Epidermal melanocyte (primary cell): ENCODE results near the gene THAP4.

ENCODE experiments used
- DNase-seq: peaks from one replicate; pipeline ENCODE4 v3.0.0; 2011; ENCODE audit warnings: low spot score; ENCODE audit not compliant: insufficient read length

Gene THAP4

GRCh38 chr2:241565411-241565810 lies 71.5 kb downstream of the THAP4 start:
- no peak for DNase-seq

DNA sequence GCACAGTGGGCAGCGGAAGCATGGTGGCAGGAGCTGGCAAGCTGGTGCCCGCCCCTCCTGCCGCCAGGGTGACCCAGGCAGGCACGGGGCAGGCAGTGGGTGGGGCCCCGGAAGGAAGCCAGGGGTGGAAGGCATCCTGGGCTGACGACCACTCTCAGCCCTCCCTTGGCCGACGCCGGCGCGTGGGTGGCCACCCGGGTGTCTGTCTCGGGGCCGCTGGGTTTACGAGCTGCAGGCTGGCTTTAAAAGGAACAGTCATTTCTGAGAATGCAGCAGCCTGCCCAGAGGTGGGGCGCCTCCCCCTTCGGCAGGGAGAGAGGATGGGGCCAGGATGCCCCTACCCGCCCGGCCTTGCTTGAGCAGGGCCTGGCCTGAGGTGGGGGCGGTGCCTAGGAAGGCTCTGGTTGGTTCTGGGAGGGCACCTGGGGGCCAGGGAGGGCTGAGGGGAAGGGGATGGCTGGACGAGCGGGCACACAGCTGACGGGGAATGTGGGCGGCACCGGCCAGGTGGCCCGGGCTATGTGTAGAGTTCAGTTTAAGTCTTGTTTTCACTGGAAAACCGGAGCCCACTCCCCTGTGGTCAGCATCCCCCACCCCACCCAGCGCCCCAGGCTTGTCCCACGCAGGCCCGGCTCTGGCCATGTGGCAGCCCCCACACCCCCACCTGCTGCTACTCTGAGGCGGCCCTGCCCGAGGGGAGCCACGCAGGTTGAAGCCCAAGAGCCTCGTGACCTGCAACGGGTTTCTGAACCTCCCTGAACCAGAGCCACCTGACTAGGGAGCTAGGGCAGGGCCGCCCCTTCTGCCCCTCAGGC lies 72.2 kb downstream of the THAP4 start:
- DNase-seq = no peak

GRCh38 chr2:241563981-241564595 lies 72.9 kb downstream of the THAP4 start:
- DNase-seq = no peak

DNA sequence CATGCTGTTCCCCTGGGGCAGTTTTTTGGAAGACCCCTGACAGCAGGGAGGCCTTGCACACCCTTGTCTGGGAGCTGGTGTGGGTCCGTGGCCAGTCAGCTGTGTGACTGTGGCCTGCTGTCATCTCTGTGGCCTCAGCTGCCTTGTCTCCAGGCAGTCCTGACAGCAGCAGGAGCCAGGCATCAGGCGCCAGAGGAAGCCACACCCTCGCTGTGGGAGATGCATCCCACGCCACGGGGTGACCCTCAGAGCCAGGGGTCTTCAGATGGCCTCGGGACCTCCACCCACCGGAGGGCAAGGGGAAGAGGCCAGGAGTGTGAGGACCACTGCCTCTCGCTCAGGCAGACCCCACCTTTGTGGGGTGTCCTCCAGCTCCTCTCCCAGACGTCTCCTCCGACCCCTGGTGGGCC lies 73.4 kb downstream of the THAP4 start:
- no peak for DNase-seq

GRCh38 chr2:241563031-241563507 lies 73.9 kb downstream of the THAP4 start:
- DNase-seq = no peak

DNA sequence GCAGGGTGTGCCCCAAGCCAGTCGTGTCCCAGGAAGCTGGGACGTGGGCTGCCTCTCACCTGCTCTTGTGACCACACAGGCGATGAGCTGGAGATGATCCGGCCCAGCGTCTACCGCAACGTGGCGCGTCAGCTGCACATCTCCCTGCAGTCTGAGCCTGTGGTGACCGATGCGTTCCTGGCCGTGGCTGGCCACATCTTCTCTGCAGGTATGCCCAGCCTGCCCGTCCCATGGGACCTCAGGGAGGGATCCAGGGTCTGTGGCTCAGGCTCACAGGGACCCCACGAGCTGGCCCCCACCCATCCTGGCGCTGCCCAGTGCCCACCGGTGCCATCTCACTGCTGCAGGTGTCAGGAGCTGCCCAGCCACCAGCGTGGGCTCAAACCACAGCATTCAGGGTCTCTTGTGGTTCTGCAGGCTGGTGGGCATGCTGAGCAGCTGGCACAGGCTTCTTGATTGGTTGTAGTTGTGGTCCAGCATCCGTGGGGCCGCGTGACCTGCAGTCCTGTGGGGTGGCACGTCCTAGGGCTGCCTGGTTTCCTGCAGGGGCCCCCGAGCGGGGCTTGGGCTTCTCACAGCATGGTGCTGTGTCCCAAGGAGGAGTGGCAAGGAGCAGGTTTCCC lies 74.6 kb downstream of the THAP4 start:
- DNase-seq = no peak

GRCh38 chr2:241561832-241562231 lies 75.1 kb downstream of the THAP4 start:
- DNase-seq = no peak

DNA sequence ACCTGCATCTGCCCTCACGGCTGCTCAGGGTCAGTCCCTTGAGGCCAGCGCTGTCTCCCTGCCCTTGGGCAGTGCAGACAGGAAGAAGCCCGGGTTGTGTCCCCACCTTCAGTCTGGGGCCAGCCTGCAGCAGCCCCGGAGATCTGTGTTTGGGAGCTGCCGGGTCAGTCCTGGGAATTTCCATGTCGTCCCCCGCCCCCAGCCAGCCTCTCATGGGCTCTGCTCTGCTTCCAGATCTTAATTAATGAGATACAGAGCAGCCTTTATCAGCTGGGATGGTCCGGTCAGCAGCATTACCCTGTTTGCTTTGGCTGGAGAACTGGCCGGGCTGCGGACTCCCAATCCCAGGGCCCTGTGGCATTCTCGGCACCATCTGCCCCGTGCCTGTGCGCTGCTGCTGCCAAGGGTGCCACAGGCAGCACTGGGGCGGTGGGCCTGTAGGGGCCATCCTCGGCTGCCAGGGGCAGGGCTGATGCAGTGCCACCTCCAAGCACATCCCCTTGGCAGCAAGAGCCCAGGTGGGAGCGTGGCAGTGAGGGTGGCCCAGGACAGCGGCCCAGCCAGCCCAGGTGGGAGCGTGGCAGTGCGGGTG lies 76.0 kb downstream of the THAP4 start:
- no peak for DNase-seq

GRCh38 chr2:241560162-241560882 lies 76.6 kb downstream of the THAP4 start:
- no peak for DNase-seq

DNA sequence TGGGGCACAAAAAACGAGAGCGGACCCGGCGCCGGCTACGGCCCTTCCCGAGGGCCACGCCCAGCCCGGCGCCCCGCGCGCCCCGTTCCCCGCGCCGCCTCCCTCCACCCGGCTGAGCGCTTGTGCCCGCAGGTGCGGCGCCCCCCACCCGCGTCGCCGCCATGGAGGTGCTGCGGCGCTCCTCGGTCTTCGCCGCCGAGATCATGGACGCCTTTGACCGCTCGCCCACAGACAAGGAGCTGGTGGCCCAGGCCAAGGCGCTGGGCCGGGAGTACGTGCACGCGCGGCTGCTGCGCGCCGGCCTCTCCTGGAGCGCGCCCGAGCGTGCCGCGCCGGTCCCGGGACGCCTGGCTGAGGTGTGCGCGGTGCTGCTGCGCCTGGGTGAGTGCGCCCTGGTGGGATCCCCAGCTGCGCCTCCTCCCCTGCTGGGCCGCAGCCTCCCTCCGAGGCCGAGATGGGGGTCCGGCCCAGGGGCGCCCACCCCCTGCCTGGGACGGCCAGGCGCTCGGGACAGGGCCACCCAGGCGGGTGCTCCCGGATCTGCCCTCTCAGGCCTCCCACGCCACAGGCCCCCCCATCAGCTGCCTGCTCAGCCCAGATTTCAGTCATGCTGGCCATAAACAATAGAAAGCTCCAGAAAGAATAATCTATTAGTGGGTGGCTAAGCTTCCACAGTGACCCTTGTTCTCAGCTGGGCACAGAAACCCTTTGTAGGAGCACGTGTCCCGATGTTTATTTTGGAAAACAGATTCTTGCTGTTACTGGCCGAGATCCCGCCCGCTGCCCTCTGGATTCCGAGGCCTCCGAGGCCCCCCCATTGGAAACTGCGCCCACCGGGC lies 77.4 kb downstream of the THAP4 start:
- DNase-seq = no peak

DNA sequence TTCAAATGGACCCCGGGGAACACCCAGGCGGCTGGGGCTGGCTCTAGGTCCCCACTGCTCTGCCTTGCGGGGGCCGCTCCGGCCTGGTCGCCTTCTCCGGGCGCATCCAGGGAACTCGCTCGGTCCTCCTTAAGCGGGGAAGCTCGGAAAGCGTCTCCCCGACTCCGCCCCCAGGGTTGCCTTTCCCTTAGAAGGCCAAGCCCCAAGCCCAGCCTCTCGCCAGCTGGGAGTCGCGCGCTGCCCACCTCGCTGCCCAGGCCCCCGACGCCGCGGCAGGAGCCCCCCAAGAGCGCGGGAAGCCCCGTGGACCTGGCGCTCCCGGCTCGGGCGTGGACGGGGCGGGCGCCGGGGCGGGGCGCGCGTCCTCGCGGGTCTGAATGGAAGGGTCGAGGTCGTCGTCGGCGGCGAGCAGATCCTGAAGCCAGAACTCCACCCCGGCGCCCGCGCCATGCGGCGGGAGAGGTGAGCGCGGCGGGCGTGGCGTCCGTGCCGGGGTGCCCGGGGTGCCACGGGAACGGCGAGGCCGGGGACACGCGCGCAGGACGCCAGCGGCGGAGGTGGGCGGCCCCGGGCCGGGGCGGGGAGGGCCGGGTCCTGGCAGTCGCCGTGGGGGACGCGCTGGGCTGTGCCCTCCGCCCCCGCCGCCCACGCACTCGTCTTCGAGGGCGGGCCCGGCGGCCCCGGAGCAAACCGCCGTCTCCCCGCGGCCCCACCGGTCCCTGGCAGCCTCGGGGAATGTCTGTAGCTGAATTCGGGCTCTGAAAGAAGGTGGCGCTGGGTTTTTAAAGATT lies 78.2 kb downstream of the THAP4 start, which contains the start of gene BOK:
BOK (plus strand) TSS at position 214 of the 791 bp plus-strand sequence. CDS start 739 bp downstream, outside the sequence.
- DNase-seq = peak; percentile 66

DNA sequence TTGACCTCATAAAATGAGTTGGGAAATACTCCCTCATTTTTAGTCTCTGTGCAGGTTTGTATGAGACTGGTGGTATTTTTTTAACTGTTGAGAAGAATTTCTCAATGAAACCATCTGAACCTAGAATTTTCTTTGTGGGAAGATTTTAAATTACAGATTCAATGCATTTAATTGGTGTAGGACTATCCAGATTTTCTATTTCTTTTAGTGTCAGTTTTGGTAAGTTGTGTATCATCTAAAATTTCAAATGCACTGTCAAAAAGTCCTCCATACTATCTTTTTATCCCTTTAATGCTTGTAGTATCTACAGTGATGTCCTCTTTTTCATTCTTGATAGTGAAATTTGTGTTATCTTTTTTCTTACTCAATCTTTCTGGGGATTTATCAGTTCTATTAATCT lies 80.2 kb downstream of the THAP4 start:
- DNase-seq = no peak

GRCh38 chr2:241555711-241556110 lies 81.2 kb downstream of the THAP4 start:
- DNase-seq = no peak

DNA sequence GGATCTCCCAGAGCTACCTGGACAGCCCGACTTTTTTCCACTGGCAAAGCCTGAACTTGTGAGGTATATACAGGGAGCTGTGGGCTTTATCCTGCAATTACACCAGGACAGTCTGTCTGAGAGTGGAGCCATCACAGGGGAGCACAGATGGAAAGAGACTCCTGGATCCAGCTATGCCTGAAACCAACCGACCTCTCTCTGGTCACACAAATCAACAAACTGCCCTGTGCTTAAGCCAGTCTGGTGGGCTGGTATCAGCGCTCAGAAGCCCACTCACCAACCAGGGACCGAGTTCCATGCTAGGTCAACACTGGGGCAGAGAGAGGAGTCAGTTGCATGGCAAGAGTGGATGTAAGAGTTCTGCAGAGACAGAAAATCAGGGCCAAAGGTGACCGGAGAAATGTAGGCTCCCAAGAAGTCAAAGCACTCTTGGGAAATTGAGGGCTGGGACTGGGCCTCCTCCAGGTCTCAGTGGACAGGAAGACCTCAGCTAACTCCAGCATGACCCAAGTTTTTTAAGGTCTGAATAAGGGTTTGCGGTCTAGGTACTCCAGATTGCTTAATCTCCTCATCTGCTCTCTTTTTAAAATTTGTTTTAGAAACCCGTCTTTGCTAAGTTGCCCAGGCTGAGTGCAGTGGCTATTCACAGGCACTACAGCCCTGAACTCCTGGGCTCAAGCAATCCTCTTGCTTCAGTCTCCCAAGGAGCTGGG lies 82.2 kb downstream of the THAP4 start:
- DNase-seq = no peak

DNA sequence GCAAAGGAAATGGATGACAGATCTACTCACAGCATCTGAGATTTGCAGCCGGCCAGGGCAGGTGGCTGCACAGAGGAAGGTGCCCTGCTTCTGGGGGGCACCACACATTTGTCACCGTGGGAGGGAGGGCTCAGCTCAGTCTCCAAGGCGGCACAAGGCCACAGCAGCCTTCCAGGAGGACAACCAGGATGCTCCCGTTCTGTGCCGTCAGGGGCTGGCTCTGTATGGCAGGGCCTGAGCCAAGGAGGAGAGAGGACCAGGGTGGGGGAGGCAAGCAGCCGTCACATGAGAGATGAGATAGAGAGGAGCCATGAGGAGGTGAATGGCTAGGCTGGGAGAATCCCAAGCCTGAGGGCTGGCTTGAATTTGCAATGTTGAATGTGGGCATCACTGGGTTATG lies 83.0 kb downstream of the THAP4 start:
- no peak for DNase-seq

DNA sequence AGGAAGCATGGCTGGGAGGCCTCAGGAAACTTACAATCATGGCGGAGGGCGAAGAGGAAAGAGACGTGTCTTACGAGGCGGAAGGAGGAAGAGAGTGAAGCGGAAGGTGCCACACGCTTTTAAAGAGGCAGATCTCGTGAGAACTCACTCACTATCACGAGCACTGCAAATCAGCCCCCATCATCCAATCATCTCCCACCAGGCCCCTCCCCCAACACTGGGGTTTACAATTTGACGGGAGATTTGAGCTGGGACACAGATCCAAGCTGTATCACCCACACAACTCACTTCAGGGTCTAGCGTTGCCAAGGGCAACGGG lies 83.5 kb downstream of the THAP4 start:
- DNase-seq = no peak

DNA sequence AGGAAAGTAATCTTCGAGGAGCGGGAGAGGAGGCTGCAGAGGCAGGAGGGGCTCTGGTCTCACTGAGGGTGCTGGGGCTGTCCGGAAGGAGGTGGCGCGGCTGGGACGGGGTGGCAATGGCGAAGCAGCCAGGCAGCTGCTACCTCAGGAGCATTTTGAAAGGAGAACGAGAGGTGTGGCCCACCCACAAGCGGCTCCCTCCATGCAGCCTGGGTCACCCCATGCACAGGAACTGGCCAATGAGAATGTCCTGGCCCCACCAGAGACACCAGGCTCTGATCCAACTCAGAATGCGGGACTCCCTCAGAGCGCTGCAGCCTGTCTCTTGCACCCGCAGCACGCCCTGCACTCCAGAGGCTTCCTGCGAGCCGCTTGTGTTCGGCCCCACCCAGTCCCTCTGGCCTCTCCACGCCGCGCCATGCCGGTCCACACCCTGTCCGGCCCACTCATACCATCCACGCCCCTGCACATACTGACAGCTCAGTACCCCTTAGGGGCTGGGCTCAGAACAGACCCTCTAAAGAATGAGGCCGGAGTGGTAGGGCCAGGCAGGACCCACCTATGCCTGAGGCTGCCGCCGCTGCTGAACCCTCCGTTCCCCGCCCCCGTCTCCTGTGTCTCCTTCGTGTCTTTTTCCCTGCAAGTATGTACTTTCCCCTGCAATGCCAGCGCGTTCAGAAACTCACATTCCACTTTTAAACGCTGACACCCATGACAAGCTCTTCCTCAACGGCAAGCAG lies 84.8 kb downstream of the THAP4 start:
- DNase-seq = no peak

DNA sequence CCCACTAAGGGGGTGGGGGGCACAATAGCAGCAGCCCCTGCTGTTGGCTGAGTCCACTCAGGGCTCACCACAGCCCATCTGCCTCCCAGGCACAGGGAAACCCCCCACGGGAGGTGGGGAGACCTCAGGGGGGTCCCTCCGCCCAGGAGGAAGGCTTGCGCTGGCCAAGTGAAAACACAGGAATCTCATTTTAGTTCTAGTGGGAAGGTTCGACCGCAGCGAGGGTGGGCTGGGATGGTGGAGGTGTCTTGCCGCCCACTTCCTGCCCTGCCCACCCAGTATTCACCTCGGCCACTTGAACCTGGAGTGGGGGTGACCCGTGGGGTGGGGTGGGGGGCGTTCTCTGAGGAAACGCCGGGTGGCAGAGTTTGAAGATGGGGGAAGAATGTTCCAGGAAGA lies 85.4 kb downstream of the THAP4 start:
- DNase-seq = no peak
